ENCODE data around the gene KRT75.

KRT75 gene

GRCh38 chr12:52398176-52398575, 36.0 kb downstream of the KRT75 start:
- Histone ChIP-seq H3K36me3 (ENCODE audit: control insufficient read depth, insufficient read depth, low read length) (no peaks in the 10 kb centered on the region), H3K27ac (ENCODE audit: insufficient read depth, low read length, poor library complexity, severe bottlenecking) (no peak overlapping the region), H3K4me3 (ENCODE audit: insufficient read depth, low read depth, low read length, poor library complexity, severe bottlenecking) (no peak overlapping the region), H3K27me3 (replicated peaks; ENCODE audit: control insufficient read depth, insufficient read depth, low read length, poor library complexity, severe bottlenecking) (no peaks in the 10 kb centered on the region), H3K9me3 (ENCODE audit: control insufficient read depth, low read length) (no peaks in the 10 kb centered on the region), H3K4me1 (ENCODE audit: control insufficient read depth, insufficient read depth, low read length, poor library complexity, severe bottlenecking) (no peaks in the 10 kb centered on the region)
- no peak for DNase-seq

- H3K9me3 ChIP-seq (ENCODE audit: control insufficient read depth, low read length): no peaks in the 10 kb centered on the region
- no peaks in the 10 kb centered on the region for H3K36me3 ChIP-seq (ENCODE audit: control insufficient read depth, insufficient read depth, low read length)
- H3K4me3 ChIP-seq (ENCODE audit: insufficient read depth, low read depth, low read length, poor library complexity, severe bottlenecking): no peak overlapping the region
- no peaks in the 10 kb centered on the region for H3K4me1 ChIP-seq (ENCODE audit: control insufficient read depth, insufficient read depth, low read length, poor library complexity, severe bottlenecking)
- no peak for DNase-seq
- H3K27ac ChIP-seq (ENCODE audit: insufficient read depth, low read length, poor library complexity, severe bottlenecking): no peak overlapping the region
- H3K27me3 ChIP-seq (replicated peaks; ENCODE audit: control insufficient read depth, insufficient read depth, low read length, poor library complexity, severe bottlenecking): no peaks in the 10 kb centered on the region
Measured at GRCh38 chr12:52396656-52397055, 37.5 kb downstream of the KRT75 start.

DNA sequence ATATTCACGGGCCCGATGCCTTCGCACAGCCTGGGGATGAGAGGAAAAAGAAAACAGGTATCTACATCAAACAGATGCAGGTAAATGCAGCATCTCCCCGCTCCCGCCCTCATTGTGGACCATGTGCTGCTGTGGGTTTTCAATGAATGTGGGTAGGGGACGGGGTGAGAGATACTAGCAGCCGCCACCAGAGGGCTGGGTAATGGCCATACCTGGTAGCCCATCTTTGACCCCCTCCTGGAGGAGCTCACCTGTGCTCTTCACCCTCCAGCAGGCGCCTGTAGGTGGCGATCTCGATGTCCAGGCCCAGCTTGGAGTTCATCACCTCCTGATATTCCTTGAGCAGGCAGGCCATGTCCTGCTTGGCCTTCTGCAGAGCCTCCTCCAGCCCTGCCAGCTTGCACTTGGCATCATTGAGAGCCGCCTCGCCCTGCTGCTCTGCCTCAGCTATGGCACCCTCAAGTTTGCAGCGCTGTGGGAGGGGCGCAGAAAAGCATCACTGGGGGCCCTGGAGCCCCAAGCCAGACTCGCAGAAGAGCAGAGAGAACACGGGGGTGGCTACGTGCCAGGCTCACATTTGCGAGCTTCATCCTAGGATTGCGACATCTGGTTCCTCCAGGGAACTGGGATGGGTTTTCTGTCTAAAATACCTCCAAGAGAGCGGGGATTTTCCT, 38.3 kb downstream of the KRT75 start:
- no peaks in the 10 kb centered on the region for H3K36me3 ChIP-seq (ENCODE audit: control insufficient read depth, insufficient read depth, low read length)
- no peak overlapping the region for H3K4me3 ChIP-seq (ENCODE audit: insufficient read depth, low read depth, low read length, poor library complexity, severe bottlenecking)
- DNase-seq: no peak
- no peaks in the 10 kb centered on the region for H3K4me1 ChIP-seq (ENCODE audit: control insufficient read depth, insufficient read depth, low read length, poor library complexity, severe bottlenecking)
- no peaks in the 10 kb centered on the region for H3K27me3 ChIP-seq (replicated peaks; ENCODE audit: control insufficient read depth, insufficient read depth, low read length, poor library complexity, severe bottlenecking)
- no peak overlapping the region for H3K27ac ChIP-seq (ENCODE audit: insufficient read depth, low read length, poor library complexity, severe bottlenecking)
- H3K9me3 ChIP-seq (ENCODE audit: control insufficient read depth, low read length): no peaks in the 10 kb centered on the region

- H3K27ac ChIP-seq (ENCODE audit: insufficient read depth, low read length, poor library complexity, severe bottlenecking): no peak overlapping the region
- DNase-seq: no peak
- H3K4me3 ChIP-seq (ENCODE audit: insufficient read depth, low read depth, low read length, poor library complexity, severe bottlenecking): no peak overlapping the region
- H3K36me3 ChIP-seq (ENCODE audit: control insufficient read depth, insufficient read depth, low read length): no peaks in the 10 kb centered on the region
- no peaks in the 10 kb centered on the region for H3K27me3 ChIP-seq (replicated peaks; ENCODE audit: control insufficient read depth, insufficient read depth, low read length, poor library complexity, severe bottlenecking)
- H3K4me1 ChIP-seq (ENCODE audit: control insufficient read depth, insufficient read depth, low read length, poor library complexity, severe bottlenecking): no peaks in the 10 kb centered on the region
- no peaks in the 10 kb centered on the region for H3K9me3 ChIP-seq (ENCODE audit: control insufficient read depth, low read length)
Measured at GRCh38 chr12:52394836-52395405, 39.2 kb downstream of the KRT75 start.

DNA sequence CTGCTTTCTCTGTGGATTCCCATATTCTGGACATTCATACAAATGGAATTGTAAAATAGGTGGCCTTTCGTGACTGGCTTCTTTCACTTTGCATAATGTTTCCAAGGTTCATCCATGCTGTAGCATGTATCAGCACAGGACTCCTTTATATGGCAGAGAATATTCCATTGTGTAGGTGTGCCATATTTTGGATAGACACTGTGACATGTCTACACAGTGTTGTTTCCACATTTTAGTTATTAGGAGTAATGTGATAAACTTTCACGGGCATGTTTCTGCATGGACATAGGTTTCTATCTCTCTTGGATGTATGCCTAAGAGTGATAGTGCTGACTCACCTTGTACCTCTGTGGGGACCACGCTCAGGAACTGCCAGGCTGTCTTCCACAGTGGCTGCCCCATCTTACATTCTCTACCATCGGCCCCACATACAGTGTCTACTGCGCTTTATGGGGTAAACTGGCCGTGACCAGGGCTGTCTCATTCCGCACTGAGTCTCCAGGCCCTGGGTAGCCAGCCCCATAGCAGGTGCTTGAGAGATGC, 41.6 kb downstream of the KRT75 start:
- no peaks in the 10 kb centered on the region for H3K4me1 ChIP-seq (ENCODE audit: control insufficient read depth, insufficient read depth, low read length, poor library complexity, severe bottlenecking)
- H3K27ac ChIP-seq (ENCODE audit: insufficient read depth, low read length, poor library complexity, severe bottlenecking): no peak overlapping the region
- no peak for DNase-seq

DNA sequence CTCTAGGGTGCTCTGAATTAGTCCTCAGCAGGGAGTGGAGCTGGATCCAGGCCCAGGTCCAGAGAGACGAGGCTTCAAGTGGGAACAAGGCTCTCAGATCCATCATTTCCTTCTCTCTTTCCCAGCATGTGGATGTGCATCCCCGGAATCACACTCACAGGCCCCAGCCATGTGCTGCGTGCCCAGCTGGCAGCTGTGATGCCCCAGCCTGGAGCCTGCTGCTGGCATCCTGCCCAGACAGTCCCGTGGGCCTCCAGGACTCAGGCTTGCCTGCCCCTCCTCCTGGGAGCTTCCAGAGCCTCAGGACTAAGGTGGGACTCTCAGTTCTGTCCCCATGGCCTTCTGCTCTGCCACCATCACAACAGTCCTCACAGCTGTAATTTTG, 42.6 kb downstream of the KRT75 start:
- no peaks in the 10 kb centered on the region for H3K9me3 ChIP-seq (ENCODE audit: control insufficient read depth, low read length)
- no peaks in the 10 kb centered on the region for H3K4me1 ChIP-seq (ENCODE audit: control insufficient read depth, insufficient read depth, low read length, poor library complexity, severe bottlenecking)
- H3K4me3 ChIP-seq (ENCODE audit: insufficient read depth, low read depth, low read length, poor library complexity, severe bottlenecking): no peak overlapping the region
- H3K36me3 ChIP-seq (ENCODE audit: control insufficient read depth, insufficient read depth, low read length): no peaks in the 10 kb centered on the region
- H3K27me3 ChIP-seq (replicated peaks; ENCODE audit: control insufficient read depth, insufficient read depth, low read length, poor library complexity, severe bottlenecking): no peaks in the 10 kb centered on the region
- H3K27ac ChIP-seq (ENCODE audit: insufficient read depth, low read length, poor library complexity, severe bottlenecking): no peak overlapping the region
- no peak for DNase-seq

More for the DNA sequence above, 41.6 kb downstream of the KRT75 start:
- Histone ChIP-seq H3K36me3 (ENCODE audit: control insufficient read depth, insufficient read depth, low read length) (no peaks in the 10 kb centered on the region), H3K27me3 (replicated peaks; ENCODE audit: control insufficient read depth, insufficient read depth, low read length, poor library complexity, severe bottlenecking) (no peaks in the 10 kb centered on the region), H3K4me3 (ENCODE audit: insufficient read depth, low read depth, low read length, poor library complexity, severe bottlenecking) (no peak overlapping the region), H3K9me3 (ENCODE audit: control insufficient read depth, low read length) (no peaks in the 10 kb centered on the region)

DNA sequence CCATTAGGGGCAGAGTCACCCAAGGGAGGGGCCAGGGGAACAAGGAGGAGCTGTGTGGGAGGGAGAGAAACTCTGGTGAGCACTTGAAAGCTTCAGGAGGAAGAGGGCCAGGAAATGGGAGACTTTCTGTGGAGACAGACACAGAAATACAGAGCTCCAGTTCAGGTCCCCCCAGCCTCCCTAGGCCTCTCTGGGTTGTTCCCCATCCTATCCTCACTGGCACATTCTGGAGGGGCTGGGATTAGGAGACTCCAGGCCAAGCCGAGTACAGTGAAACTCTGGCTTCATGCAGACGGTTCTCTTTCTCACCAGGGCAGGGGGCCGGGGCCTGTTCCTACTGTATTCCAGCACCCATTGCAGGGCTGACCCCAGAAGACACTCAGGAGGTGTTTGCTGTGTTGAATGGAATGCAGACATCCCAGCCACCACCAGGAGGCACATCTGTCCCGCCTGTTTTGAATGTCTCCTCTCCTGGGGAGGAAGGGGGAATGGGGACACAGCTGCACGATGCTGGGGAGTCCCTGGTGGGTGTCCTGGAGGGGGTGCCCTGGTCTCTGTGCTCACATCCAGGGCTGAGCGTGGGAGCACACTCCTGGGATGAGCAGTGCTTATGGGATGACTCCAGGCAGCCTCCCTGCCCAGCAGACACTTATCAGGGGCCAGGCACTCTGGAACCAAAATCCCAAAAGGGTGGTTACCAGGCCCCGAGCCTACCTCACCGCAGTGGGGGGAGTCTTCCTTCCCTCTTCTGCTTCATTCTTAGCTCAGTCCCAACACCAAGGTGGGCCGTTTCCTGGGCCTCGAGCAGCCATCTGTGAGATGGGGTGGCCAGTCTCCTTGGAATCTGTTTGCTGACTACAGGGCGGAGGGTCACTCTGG, 43.2 kb downstream of the KRT75 start:
- Histone ChIP-seq H3K36me3 (ENCODE audit: control insufficient read depth, insufficient read depth, low read length) (no peaks in the 10 kb centered on the region), H3K4me3 (ENCODE audit: insufficient read depth, low read depth, low read length, poor library complexity, severe bottlenecking) (no peak overlapping the region), H3K27me3 (replicated peaks; ENCODE audit: control insufficient read depth, insufficient read depth, low read length, poor library complexity, severe bottlenecking) (no peaks in the 10 kb centered on the region), H3K9me3 (ENCODE audit: control insufficient read depth, low read length) (no peaks in the 10 kb centered on the region), H3K27ac (ENCODE audit: insufficient read depth, low read length, poor library complexity, severe bottlenecking) (no peak overlapping the region), H3K4me1 (ENCODE audit: control insufficient read depth, insufficient read depth, low read length, poor library complexity, severe bottlenecking) (no peaks in the 10 kb centered on the region)
- no peak for DNase-seq

DNA sequence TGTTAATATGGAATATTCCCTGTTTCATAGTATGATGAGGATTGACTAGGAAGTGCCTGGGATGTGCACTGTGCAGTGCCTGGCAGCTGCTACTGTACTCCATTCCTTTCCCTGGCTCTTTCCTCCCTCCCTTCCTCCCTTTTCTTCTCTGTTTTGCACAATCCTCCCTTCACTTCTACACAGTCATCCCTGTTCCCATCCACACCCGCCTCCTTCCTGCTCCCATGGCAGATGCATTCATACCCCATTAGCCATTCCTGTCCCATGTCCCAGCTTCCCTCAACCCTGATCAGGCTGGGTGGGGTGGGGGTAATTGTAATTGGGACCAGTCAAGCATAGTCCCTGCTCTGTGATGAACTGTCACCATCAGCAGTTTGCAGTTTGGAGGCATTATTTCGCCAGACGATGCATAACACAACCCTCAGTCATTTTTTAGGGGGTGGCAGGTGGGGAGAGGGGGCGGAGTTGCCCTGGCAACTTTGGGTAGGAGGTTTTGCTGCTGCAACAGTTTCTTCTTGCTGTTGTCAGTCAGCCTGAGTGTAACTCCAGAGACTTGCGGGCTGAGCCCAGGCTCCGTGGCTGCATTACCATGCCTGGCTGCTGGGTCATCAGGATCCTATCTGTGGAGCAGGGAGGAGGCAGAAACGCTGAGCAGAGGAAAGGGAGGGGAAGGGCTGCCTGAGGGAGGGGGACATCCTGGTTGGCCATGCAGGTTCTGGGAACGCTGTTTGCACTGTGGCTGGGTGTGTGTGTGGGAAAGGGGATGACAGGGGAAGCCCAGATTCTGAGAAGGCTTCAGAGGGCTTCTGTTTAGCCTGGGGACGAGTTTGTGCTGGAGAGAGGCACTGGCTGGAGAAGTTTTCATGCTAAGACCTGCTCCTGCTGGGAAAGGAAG, 44.6 kb downstream of the KRT75 start:
- Histone ChIP-seq H3K36me3 (ENCODE audit: control insufficient read depth, insufficient read depth, low read length) (no peaks in the 10 kb centered on the region), H3K4me1 (ENCODE audit: control insufficient read depth, insufficient read depth, low read length, poor library complexity, severe bottlenecking) (no peaks in the 10 kb centered on the region), H3K27me3 (replicated peaks; ENCODE audit: control insufficient read depth, insufficient read depth, low read length, poor library complexity, severe bottlenecking) (no peaks in the 10 kb centered on the region), H3K9me3 (ENCODE audit: control insufficient read depth, low read length) (no peaks in the 10 kb centered on the region), H3K4me3 (ENCODE audit: insufficient read depth, low read depth, low read length, poor library complexity, severe bottlenecking) (no peak overlapping the region), H3K27ac (ENCODE audit: insufficient read depth, low read length, poor library complexity, severe bottlenecking) (no peak overlapping the region)
- DNase-seq: no peak

DNA sequence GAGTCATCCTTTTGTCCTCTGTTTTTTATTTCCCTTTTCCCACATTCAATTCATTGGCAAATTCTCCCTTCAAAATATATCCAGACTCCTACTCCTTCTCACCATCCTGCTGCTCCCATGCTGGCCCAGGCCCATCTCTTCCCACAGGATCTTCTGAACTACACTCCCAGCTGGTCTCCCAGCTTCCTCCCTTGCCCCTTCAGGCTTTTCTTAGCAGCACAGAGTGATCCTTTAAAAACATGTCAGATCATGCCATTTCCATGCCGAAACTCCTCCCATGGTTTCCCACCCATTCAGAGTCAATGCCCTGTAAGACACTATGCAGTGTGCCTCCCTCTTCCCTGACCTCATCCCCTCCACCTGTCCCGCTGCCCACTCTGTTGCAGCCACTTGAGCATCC, 46.3 kb downstream of the KRT75 start:
- no peaks in the 10 kb centered on the region for H3K4me1 ChIP-seq (ENCODE audit: control insufficient read depth, insufficient read depth, low read length, poor library complexity, severe bottlenecking)
- no peaks in the 10 kb centered on the region for H3K36me3 ChIP-seq (ENCODE audit: control insufficient read depth, insufficient read depth, low read length)
- H3K27ac ChIP-seq (ENCODE audit: insufficient read depth, low read length, poor library complexity, severe bottlenecking): no peak overlapping the region
- H3K4me3 ChIP-seq (ENCODE audit: insufficient read depth, low read depth, low read length, poor library complexity, severe bottlenecking): no peak overlapping the region
- no peaks in the 10 kb centered on the region for H3K9me3 ChIP-seq (ENCODE audit: control insufficient read depth, low read length)
- no peak for DNase-seq
- no peaks in the 10 kb centered on the region for H3K27me3 ChIP-seq (replicated peaks; ENCODE audit: control insufficient read depth, insufficient read depth, low read length, poor library complexity, severe bottlenecking)
